Tibial artery (tissue), 4 donors: ENCODE measurements around the gene NISCH.

Experiments used
- DNase-seq, 2 donors: peaks; one replicate each; pipeline ENCODE4 v3.0.0-alpha.2; 2019
- H3K27ac ChIP-seq, 2 donors: fragments of 200-600 bp; sonication (generic) in 1 of 2; 1 replicate in 1 of 2; 2 replicates in 1 of 2; pipeline ENCODE4 v1.5.1; 2018 to 2019; ENCODE audit warnings: mild to moderate bottlenecking in 1 of 2
- H3K27me3 ChIP-seq, 2 donors: fragments of 200-600 bp; sonication (generic) in 1 of 2; one replicate each; pipeline versions ENCODE4 v1.5.1 to v1.6.0; 2016 to 2019
- H3K36me3 ChIP-seq, 3 donors: fragments of 200-600 bp; sonication (generic) in 2 of 3; one replicate each; pipeline ENCODE4 v1.5.1; 2016 to 2019; ENCODE audit warnings: mild to moderate bottlenecking in 2 of 3
- H3K4me1 ChIP-seq, 4 donors: fragments of 200-600 bp; sonication (generic) in 2 of 4; 1 replicate in 3 of 4; 2 replicates in 1 of 4; pipeline ENCODE4 v1.5.1; 2016 to 2019
- H3K4me3 ChIP-seq, 2 donors: fragments of 200-600 bp; sonication (generic) in 1 of 2; 1 replicate in 1 of 2; 2 replicates in 1 of 2; pipeline ENCODE4 v1.5.1; 2018 to 2019; ENCODE audit warnings: mild to moderate bottlenecking in 2 of 2
- H3K9me3 ChIP-seq, 3 donors: fragments of 200-600 bp; sonication (generic) in 1 of 3; one replicate each; pipeline ENCODE4 v1.5.1; 2016 to 2019
- CTCF ChIP-seq, 2 experiments: fragments of 200-600 bp in 1 of 2; fragments of 450-650 bp in 1 of 2; IDR thresholded peaks; one replicate each; pipeline ENCODE4 v1.5.1; 2017 to 2019; ENCODE audit warnings: antibody characterized with exemption in 2 of 2, mild to moderate bottlenecking in 1 of 2, moderate library complexity in 1 of 2
- intact Hi-C: fragments of 100-400 bp; cut with DNase I; formaldehyde crosslinking; loops from one replicate; pipeline ENCODE4 v1.15.0; 2023; ENCODE audit warnings: low total_unique reads

Gene NISCH

DNA sequence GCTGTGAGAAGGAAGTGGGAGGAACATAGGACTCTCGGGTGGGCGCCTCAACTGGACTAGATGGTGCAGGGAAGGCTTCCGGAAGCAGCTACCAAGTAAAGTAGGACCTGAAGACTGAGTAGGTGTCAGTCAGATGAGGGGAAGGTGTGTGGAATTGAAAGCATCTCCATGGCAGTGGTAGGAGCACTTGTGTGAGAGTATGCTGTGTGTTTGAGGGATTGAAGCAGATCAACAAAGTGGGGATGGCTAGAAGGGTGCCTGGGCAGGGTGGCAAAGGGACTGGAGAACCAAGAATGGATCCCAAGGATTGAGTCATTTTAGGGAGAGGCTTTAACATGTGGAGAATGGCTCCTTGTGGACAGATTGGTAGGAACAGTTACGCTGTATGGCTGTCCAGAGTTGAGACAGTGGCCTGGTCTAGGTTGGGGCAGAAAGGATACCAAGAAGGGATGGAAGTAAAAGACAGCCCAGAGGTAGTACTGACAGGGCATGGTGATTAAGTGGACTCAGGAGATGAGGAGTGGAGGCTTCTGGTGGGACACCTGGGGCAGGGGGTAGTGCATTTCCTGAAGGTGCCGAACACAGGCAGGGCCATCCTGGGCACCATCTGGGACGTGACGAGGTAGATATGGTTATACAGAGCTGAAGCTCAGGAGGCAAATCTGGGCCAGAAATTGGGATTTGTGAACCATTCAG, 82.5 kb downstream of the NISCH start:
- H3K9me3 ChIP-seq, result no peaks in the 10 kb centered on the region
- H3K27me3 ChIP-seq, result no peaks in the 10 kb centered on the region
- H3K36me3 ChIP-seq, result peaks cover 0 to 15% (median 10%) of the 10 kb centered on the region in 3 donors
- no peak for DNase-seq
- H3K4me3 ChIP-seq, result peak overlapping the region; percentile 68 to 69
- no peak for TF ChIP-seq CTCF (IDR thresholded peaks at IDR 0.05)
- peaks cover 0 to 62% (median 52%) of the 10 kb centered on the region in 4 donors for H3K4me1 ChIP-seq
- intact Hi-C loops, result loop anchor here (10.0 kb wide), 1 partner anchor 63 kb away; no protein-coding TSS in a partner anchor
- peak overlapping the region; percentile 80 to 85 for H3K27ac ChIP-seq

- TF ChIP-seq CTCF (IDR thresholded peaks at IDR 0.05), result no peak
- no peak for DNase-seq
- Histone ChIP-seq H3K36me3 (peaks cover 0 to 20% (median 15%) of the 10 kb centered on the region in 3 donors), H3K4me3 (no peak overlapping the region), H3K27ac (no peak overlapping the region), H3K9me3 (no peaks in the 10 kb centered on the region), H3K4me1 (peaks cover 0 to 55% (median 45%) of the 10 kb centered on the region in 4 donors), H3K27me3 (no peaks in the 10 kb centered on the region)
- intact Hi-C loops, result loop anchor here (10.0 kb wide), 1 partner anchor 64 kb away; no protein-coding TSS in a partner anchor
These were observed 83.7 kb downstream of the NISCH start for GRCh38 chr3:52539010-52539653.

- H3K27ac ChIP-seq, result no peak overlapping the region
- intact Hi-C loops, result no loop called here
- no peak for TF ChIP-seq CTCF (IDR thresholded peaks at IDR 0.05)
- H3K4me1 ChIP-seq, result peaks cover 0 to 39% (median 31%) of the 10 kb centered on the region in 4 donors
- H3K36me3 ChIP-seq, result peaks cover 0 to 31% (median 18%) of the 10 kb centered on the region in 3 donors
- no peak overlapping the region for H3K4me3 ChIP-seq
- H3K27me3 ChIP-seq, result no peaks in the 10 kb centered on the region
- DNase-seq, result no peak
- H3K9me3 ChIP-seq, result no peaks in the 10 kb centered on the region
These were observed 85.6 kb downstream of the NISCH start for GRCh38 chr3:52541050-52541449.
